Type B pancreatic cell (in vitro differentiated cells): Measurements from ENCODE around the gene LRP11. TPM values are rescaled to one million over a fixed set of nuclear protein-coding genes. Genes with fewer than 3 reads are reported as not detected.

ENCODE experiments used
- DNase-seq: peaks from one replicate; pipeline ENCODE4 v3.0.0; 2021; ENCODE audit warnings: mixed read lengths; ENCODE audit not compliant: unreplicated experiment; ENCODE audit errors: extremely low spot score
- H3K27ac Mint-ChIP-seq: 2 replicates; pipeline ENCODE4 v1.8.0; 2021; ENCODE audit warnings: mild to moderate bottlenecking, mixed read lengths
- H3K27me3 Mint-ChIP-seq: 2 replicates; pipeline ENCODE4 v1.8.0; 2021; ENCODE audit warnings: mixed read lengths
- H3K36me3 Mint-ChIP-seq: 2 replicates; pipeline ENCODE4 v1.8.0; 2021; ENCODE audit warnings: mixed read lengths
- H3K4me1 Mint-ChIP-seq: one replicate; pipeline ENCODE4 v1.8.0; 2021; ENCODE audit warnings: mixed read lengths; ENCODE audit not compliant: unreplicated experiment
- H3K4me3 Mint-ChIP-seq: 2 replicates; pipeline ENCODE4 v1.8.0; 2021; ENCODE audit warnings: mild to moderate bottlenecking, mixed read lengths
- H3K9me3 Mint-ChIP-seq: 2 replicates; pipeline ENCODE4 v1.8.0; 2021; ENCODE audit warnings: mixed read lengths
- CTCF ChIP-seq: fragments of 200-600 bp; sonication (generic); conservative IDR thresholded peaks from 2 replicates; pipeline ENCODE4 v1.5.0; 2021; ENCODE audit warnings: antibody characterized with exemption, mild to moderate bottlenecking
- total RNA-seq: library from RNA; stranded (reverse); gene quantifications from 2 replicates; pipeline ENCODE4 v1.2.1, GENCODE V29; 2021; ENCODE audit warnings: low replicate concordance

The LRP11 gene
- total RNA-seq, 1 donor from 2014 or later = 56.6 TPM

GRCh38 chr6:149904661-149905370 lies 40.7 kb upstream of the LRP11 start:
- H3K9me3 Mint-ChIP-seq = peaks cover 5% of the 10 kb centered on the region
- peaks cover 19% of the 10 kb centered on the region for H3K27me3 Mint-ChIP-seq
- DNase-seq = peak; percentile 52
- no peak overlapping the region for H3K27ac Mint-ChIP-seq
- H3K4me3 Mint-ChIP-seq = no peak overlapping the region
- no peak for TF ChIP-seq CTCF
- H3K36me3 Mint-ChIP-seq = no peaks in the 10 kb centered on the region
- H3K4me1 Mint-ChIP-seq = no peaks in the 10 kb centered on the region

GRCh38 chr6:149903938-149904611 lies 39.9 kb upstream of the LRP11 start:
- Mint-ChIP-seq H3K9me3 (peaks cover 5% of the 10 kb centered on the region), H3K27ac (no peak overlapping the region), H3K36me3 (no peaks in the 10 kb centered on the region), H3K27me3 (peaks cover 19% of the 10 kb centered on the region), H3K4me1 (no peaks in the 10 kb centered on the region), H3K4me3 (no peak overlapping the region)
- peak; percentile 62 for DNase-seq
- no peak for TF ChIP-seq CTCF

- peaks cover 28% of the 10 kb centered on the region for H3K27me3 Mint-ChIP-seq
- no peak overlapping the region for H3K4me3 Mint-ChIP-seq
- no peak for TF ChIP-seq CTCF
- H3K36me3 Mint-ChIP-seq = no peaks in the 10 kb centered on the region
- H3K4me1 Mint-ChIP-seq = no peaks in the 10 kb centered on the region
- no peaks in the 10 kb centered on the region for H3K9me3 Mint-ChIP-seq
- no peak overlapping the region for H3K27ac Mint-ChIP-seq
- peak; percentile 2 for DNase-seq
Observed at GRCh38 chr6:149901444-149902140, 37.4 kb upstream of the LRP11 start.

- no peaks in the 10 kb centered on the region for H3K36me3 Mint-ChIP-seq
- no peak for TF ChIP-seq CTCF
- peaks cover 26% of the 10 kb centered on the region for H3K27me3 Mint-ChIP-seq
- H3K9me3 Mint-ChIP-seq = no peaks in the 10 kb centered on the region
- H3K4me1 Mint-ChIP-seq = peaks cover 2% of the 10 kb centered on the region
- no peak for DNase-seq
- no peak overlapping the region for H3K27ac Mint-ChIP-seq
- H3K4me3 Mint-ChIP-seq = no peak overlapping the region
Observed at GRCh38 chr6:149900620-149901443, 36.7 kb upstream of the LRP11 start.

GRCh38 chr6:149899926-149900619 lies 35.9 kb upstream of the LRP11 start:
- H3K36me3 Mint-ChIP-seq = no peaks in the 10 kb centered on the region
- no peaks in the 10 kb centered on the region for H3K9me3 Mint-ChIP-seq
- peaks cover 26% of the 10 kb centered on the region for H3K27me3 Mint-ChIP-seq
- H3K27ac Mint-ChIP-seq = no peak overlapping the region
- no peak for DNase-seq
- no peak overlapping the region for H3K4me3 Mint-ChIP-seq
- peaks cover 7% of the 10 kb centered on the region for H3K4me1 Mint-ChIP-seq
- TF ChIP-seq CTCF = no peak
